Skeletal muscle cell (primary cell): ENCODE measurements around the gene PTPN11.

ENCODE experiments used
- DNase-seq: peaks from one replicate; pipeline ENCODE4 v3.0.0-alpha.2; 2010; ENCODE audit warnings: low read depth
- H3K4me3 ChIP-seq: 2 replicates; pipeline ENCODE4 v1.5.1; 2011; ENCODE audit warnings: low read depth, mild to moderate bottlenecking, control low read depth, low read length, moderate library complexity

The PTPN11 gene

DNA sequence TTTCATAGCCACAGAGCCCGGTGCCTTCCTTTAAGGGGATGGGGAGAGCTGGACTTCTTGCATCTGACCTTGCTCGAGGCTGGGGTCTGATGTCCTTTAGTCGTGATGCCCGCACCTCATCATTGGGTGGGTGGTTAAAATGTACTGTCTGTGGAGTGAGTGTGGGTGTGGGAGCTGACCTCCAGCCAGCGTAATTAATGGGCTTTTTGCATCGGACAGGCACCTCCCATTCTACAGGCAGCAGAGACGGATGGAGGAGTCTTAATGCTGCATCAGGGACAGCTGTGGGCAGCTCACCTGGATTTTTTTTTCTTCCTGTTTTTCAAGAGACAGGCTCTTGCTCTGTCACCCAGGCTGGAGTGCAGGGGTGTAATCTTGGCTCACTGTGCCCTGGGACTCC lies 114.8 kb downstream of the PTPN11 start:
- DNase-seq, result no peak
- H3K4me3 ChIP-seq, result no peak overlapping the region

GRCh38 chr12:112535017-112535416 lies 116.3 kb downstream of the PTPN11 start:
- no peak for DNase-seq
- H3K4me3 ChIP-seq, result no peak overlapping the region

GRCh38 chr12:112535637-112536366 lies 117.1 kb downstream of the PTPN11 start:
- no peak for DNase-seq

GRCh38 chr12:112536367-112536730 lies 117.6 kb downstream of the PTPN11 start:
- DNase-seq, result no peak
- no peak overlapping the region for H3K4me3 ChIP-seq

More at GRCh38 chr12:112535637-112536366, 117.1 kb downstream of the PTPN11 start:
- H3K4me3 ChIP-seq, result no peak overlapping the region

DNA sequence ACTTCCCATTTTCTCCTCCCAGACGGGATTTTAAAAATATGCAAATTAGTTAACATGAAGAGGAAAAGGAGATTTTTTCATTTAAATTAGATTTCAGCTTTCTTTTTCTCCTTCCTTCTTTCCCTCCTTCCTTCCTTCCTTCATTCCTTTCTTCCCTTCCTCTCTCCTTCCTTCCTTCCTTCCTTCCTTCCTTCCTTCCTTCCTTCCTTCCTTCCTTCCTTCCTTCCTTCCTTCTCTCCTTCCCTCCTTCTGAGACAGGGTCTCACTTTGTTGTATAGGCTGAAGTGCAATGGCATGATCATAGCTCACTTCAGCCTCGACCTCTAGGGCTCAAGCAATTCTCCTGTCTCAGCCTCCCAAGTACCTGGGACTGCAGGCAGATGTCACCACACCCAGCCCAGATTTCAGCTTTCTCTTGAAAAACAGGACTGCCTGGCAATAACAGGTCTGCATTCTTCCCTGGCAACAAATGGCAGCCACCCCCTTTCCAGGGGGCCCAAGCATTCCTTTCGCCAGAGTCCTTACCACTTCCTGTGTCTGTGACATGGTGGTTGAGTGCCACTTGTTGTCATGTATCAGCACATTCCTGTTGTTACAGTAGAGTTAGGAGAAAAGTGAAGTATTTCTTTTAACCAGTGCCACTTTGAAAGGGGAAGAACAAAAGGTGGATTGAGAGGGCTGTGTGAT lies 119.1 kb downstream of the PTPN11 start:
- H3K4me3 ChIP-seq, result no peak overlapping the region
- no peak for DNase-seq

- H3K4me3 ChIP-seq, result no peak overlapping the region
- DNase-seq, result no peak
Measured at GRCh38 chr12:112538740-112539139, 120.0 kb downstream of the PTPN11 start.

GRCh38 chr12:112539221-112539620 lies 120.5 kb downstream of the PTPN11 start:
- no peak overlapping the region for H3K4me3 ChIP-seq
- no peak for DNase-seq

- no peak overlapping the region for H3K4me3 ChIP-seq
- no peak for DNase-seq
Measured at GRCh38 chr12:112540021-112540420, 121.3 kb downstream of the PTPN11 start.

DNA sequence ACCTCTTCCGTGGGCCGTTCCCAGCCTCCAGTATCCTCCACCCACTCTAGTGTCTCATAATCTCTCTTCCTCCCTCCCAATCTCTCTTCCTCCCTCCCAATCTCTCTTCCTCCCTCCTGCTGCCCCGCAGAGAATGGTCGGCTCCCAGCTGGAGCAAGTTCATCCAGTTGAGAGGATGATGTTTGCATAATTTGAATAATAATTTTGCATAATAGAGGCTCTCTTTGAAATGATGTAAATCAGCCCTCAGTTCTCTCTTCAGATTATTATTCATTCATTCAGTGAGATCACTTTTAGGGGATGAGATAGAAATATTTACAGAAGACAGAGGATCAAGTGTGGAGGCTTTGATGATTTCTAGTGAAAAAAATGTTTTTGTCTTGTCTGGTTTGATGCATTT lies 125.0 kb downstream of the PTPN11 start:
- no peak for DNase-seq
- no peak overlapping the region for H3K4me3 ChIP-seq

GRCh38 chr12:112546339-112546738 lies 127.6 kb downstream of the PTPN11 start:
- H3K4me3 ChIP-seq, result no peak overlapping the region
- DNase-seq, result no peak

DNA sequence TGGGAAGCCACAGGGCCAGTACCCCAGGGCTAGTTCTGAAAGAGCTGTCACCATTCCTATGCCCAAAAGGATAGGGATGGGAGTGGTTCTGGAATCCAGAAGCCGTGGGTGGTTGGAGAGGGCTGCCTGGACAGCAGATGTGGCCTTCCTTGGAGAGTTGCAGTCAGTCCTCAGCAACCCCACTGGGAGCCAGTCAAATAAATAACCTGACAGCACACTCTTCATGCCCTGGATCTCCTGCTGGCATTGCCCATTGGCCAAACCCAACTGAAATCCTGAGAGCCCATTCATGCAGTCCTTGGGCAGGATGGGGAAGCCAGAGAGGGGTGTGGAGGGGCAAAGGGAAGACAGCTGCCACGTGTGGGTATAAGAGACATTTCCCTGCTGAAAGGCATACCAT lies 128.2 kb downstream of the PTPN11 start:
- no peak for DNase-seq
- no peak overlapping the region for H3K4me3 ChIP-seq

GRCh38 chr12:112549031-112549430 lies 130.3 kb downstream of the PTPN11 start:
- H3K4me3 ChIP-seq, result no peak overlapping the region
- DNase-seq, result no peak

GRCh38 chr12:112551681-112552080 lies 132.9 kb downstream of the PTPN11 start:
- H3K4me3 ChIP-seq, result no peak overlapping the region
- no peak for DNase-seq

- no peak for DNase-seq
- H3K4me3 ChIP-seq, result no peak overlapping the region
Measured at GRCh38 chr12:112555621-112556233, 137.0 kb downstream of the PTPN11 start.

DNA sequence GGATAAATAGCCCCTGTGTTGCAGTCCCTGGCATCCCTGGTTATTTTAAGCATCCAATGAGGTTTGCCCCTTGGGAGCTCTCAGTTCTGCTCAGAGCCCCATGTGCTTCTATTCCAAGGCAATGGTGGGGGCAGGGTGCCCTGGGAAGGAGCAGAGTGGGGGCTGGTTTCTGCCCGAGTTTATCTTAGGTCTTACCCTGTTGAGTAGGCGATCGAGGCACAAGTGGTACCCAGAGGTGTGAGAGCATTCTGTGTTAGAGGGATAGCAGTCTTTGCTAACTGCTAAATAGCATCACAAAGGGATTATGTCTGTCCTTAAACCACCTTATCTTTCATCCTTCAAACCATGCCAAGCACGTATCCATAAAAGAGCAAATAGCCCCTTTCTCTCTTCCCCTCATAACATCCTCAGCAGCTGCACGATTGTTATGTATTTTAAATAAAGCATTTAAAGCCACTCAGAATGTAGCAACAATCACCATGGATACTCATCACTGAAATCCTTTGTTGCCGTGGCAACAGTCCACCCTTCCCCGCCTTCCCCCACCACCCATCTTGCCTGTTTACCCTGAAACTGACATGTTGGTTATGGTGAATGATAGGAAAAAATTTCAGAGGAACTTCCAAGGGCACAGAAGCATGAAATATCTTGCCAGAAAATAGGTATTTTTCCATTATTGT lies 139.3 kb downstream of the PTPN11 start:
- DNase-seq, result no peak
- no peak overlapping the region for H3K4me3 ChIP-seq
